ENCODE data around the gene VWA3B. TPM values are rescaled to one million over a fixed set of nuclear protein-coding genes. Genes with fewer than 3 reads are reported as not detected.

The VWA3B gene
- total and polyA plus RNA-seq, 2 of the 4 experiments (the other 2 are of a cell fraction): not detected

GRCh38 chr2:98110741-98111140 lies 23.8 kb downstream of the VWA3B start:
- intact Hi-C loops (cut with micrococcal nuclease): no loop called here
- H3K4ac ChIP-seq (ENCODE audit: low read depth, low read length): no peak overlapping the region
- H3K9me3 ChIP-seq (ENCODE audit: control insufficient read depth, insufficient read depth, low read length): no peaks in the 10 kb centered on the region
- H4K5ac ChIP-seq (ENCODE audit: low read depth, low read length): no peak overlapping the region
- ATAC-seq (ENCODE audit: low read depth) (no peak), DNase-seq (no peak)
- H4K8ac ChIP-seq (ENCODE audit: low read depth in 2 of 2, low read length in 2 of 2): no peak overlapping the region
- in situ Hi-C loops (cut with MboI; ENCODE audit: low sequenced_read_pairs): no loop called here
- no peaks in the 10 kb centered on the region for H3K36me3 ChIP-seq (ENCODE audit: control insufficient read depth, insufficient read depth, low read length)
- no peak overlapping the region for H4K91ac ChIP-seq (ENCODE audit: insufficient read depth, low read depth, low read length)
- no peak overlapping the region for H2AFZ ChIP-seq (replicated peaks; ENCODE audit: low read length, poor library complexity)
- H2AK9ac ChIP-seq (replicated peaks; ENCODE audit: low read depth, low read length, poor library complexity): no peak overlapping the region
- no peak overlapping the region for H2BK120ac ChIP-seq (ENCODE audit: low read depth, low read length)
- no peaks in the 10 kb centered on the region for H3K79me1 ChIP-seq (ENCODE audit: low read depth in 1 of 2, low read length in 2 of 2)
- H2BK15ac ChIP-seq (ENCODE audit: low read depth, low read length): no peak overlapping the region
- H3K4me1 ChIP-seq (ENCODE audit: control insufficient read depth, insufficient read depth, low read length): no peaks in the 10 kb centered on the region
- no peaks in the 10 kb centered on the region; the same call in 1 of the 2 replicates for H3K27me3 ChIP-seq (ENCODE audit: control insufficient read depth, insufficient read depth, low read length)
- H3K4me3 ChIP-seq (ENCODE audit: insufficient read depth, low read depth, low read length): no peak overlapping the region
- no TSS peak for BruUV-seq (replicated peaks)
- H3K23ac ChIP-seq (ENCODE audit: low read depth, low read length): no peak overlapping the region
- no peaks in the 10 kb centered on the region for H4K20me1 ChIP-seq (ENCODE audit: insufficient read depth, low read length)
- H3K9me1 ChIP-seq (ENCODE audit: insufficient read depth, low read length): no peaks in the 10 kb centered on the region
- ChIA-PET POLR2A (ENCODE audit: unreplicated experiment) (no interaction called here), CTCF (no interaction called here)
- H3K4me2 ChIP-seq (ENCODE audit: low read depth, low read length): no peak overlapping the region
- no CpG with 5 or more reads among the region's 2 CpGs for WGBS, 2 experiments (ENCODE audit: extremely low coverage in 2 of 2, insufficient read length in 1 of 2)
- no peak overlapping the region for H2BK20ac ChIP-seq (ENCODE audit: low read depth, low read length)
- no peak overlapping the region for H2BK5ac ChIP-seq (ENCODE audit: low read depth, low read length, poor library complexity, severe bottlenecking)
- dilution Hi-C loops (cut with HindIII; ENCODE audit: low sequenced_read_pairs, unreplicated experiment): no loop called here
- H3K9ac ChIP-seq (ENCODE audit: low read depth, low read length): no peak overlapping the region
- H3K14ac ChIP-seq (replicated peaks; ENCODE audit: low read depth, low read length): no peak overlapping the region
- H2AK5ac ChIP-seq (ENCODE audit: low read depth, low read length): no peak overlapping the region
- TF ChIP-seq NFE2L2 (IDR thresholded peaks at IDR 0.05; ENCODE audit: low read depth, low read length) (no peak), MXI1 (IDR thresholded peaks at IDR 0.05; ENCODE audit: borderline replicate concordance, low read depth, low read length) (no peak), CEBPB (IDR thresholded peaks at IDR 0.05; ENCODE audit: low read depth, low read length) (no peak), CHD1 (IDR thresholded peaks at IDR 0.05; ENCODE audit: low read depth, low read length) (no peak), BHLHE40 (IDR thresholded peaks at IDR 0.05; ENCODE audit: low read depth, low read length) (no peak), RAD21 (IDR thresholded peaks at IDR 0.05; ENCODE audit: low read length) (no peak), FOS (IDR thresholded peaks at IDR 0.05; ENCODE audit: low read depth, low read length) (no peak), POLR2A (IDR thresholded peaks at IDR 0.05; ENCODE audit: low read depth, low read length) (no peak), RFX5 (IDR thresholded peaks at IDR 0.05; ENCODE audit: low read depth, low read length) (no peak), RCOR1 (IDR thresholded peaks at IDR 0.05; ENCODE audit: insufficient replicate concordance, low read length) (no peak), CTCF (conservative IDR thresholded peaks at IDR 0.05; ENCODE audit: low read depth, low read length) (no peak), MAZ (IDR thresholded peaks at IDR 0.05; ENCODE audit: borderline replicate concordance, low read depth, low read length) (no peak)
- TF ChIP-seq, protein P1, sequence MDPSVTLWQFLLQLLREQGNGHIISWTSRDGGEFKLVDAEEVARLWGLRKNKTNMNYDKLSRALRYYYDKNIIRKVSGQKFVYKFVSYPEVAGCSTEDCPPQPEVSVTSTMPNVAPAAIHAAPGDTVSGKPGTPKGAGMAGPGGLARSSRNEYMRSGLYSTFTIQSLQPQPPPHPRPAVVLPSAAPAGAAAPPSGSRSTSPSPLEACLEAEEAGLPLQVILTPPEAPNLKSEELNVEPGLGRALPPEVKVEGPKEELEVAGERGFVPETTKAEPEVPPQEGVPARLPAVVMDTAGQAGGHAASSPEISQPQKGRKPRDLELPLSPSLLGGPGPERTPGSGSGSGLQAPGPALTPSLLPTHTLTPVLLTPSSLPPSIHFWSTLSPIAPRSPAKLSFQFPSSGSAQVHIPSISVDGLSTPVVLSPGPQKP (IDR thresholded peaks at IDR 0.05; ENCODE audit: borderline replicate concordance, low read depth, low read length): no peak
- H3K56ac ChIP-seq (ENCODE audit: extremely low read depth, insufficient read depth, low read length): no peak overlapping the region
- no peak overlapping the region for H3K18ac ChIP-seq (ENCODE audit: low read depth, low read length)
- H3K27ac ChIP-seq (ENCODE audit: insufficient read depth, low read length): no peak overlapping the region

Measured in IMR-90 (cell line).